GM23338 (cell line): ENCODE results near the gene UBE2I.

Experiments
- CTCF ChIP-seq, 2 experiments: fragments of 200-600 bp in 1 of 2; sonication (generic) in 1 of 2; conservative IDR thresholded peaks; 2 replicates each; pipeline versions ENCODE4 v1.5.1 to v1.6.1; 2016 to 2017; ENCODE audit warnings: antibody characterized with exemption in 2 of 2, low read depth in 2 of 2, mild to moderate bottlenecking in 2 of 2, moderate library complexity in 1 of 2
- EZH2 ChIP-seq: fragments of 200-600 bp; sonication (generic); IDR thresholded peaks from one replicate; pipeline ENCODE4 v1.8.0; 2017; ENCODE audit warnings: antibody characterized with exemption, mild to moderate bottlenecking, low read depth; ENCODE audit not compliant: unreplicated experiment
- EZH2phosphoT487 ChIP-seq: fragments of 200-600 bp; sonication (generic); IDR thresholded peaks from one replicate; pipeline ENCODE4 v1.8.1; 2018; ENCODE audit warnings: antibody characterized with exemption; ENCODE audit not compliant: unreplicated experiment
- POLR2AphosphoS5 ChIP-seq: IDR thresholded peaks from 2 replicates; pipeline ENCODE4 v1.6.1; 2016; ENCODE audit warnings: antibody characterized with exemption, low read depth
- REST ChIP-seq: IDR thresholded peaks from one replicate; pipeline ENCODE4 v1.6.1; 2018; ENCODE audit warnings: antibody characterized with exemption; ENCODE audit not compliant: unreplicated experiment
- STAT1 ChIP-seq: IDR thresholded peaks from one replicate; pipeline ENCODE4 v1.6.1; 2016; ENCODE audit warnings: antibody characterized with exemption; ENCODE audit not compliant: unreplicated experiment
- ZNF331 ChIP-seq: fragments of 250-450 bp; sonication (Bioruptor Pico); IDR thresholded peaks from 2 replicates; pipeline ENCODE4 v1.5.0; 2020; ENCODE audit warnings: low read depth, mild to moderate bottlenecking, moderate library complexity

GRCh38 chr16:1289477-1289866, 20.0 kb upstream of the UBE2I start:
- TF ChIP-seq CTCF (conservative IDR thresholded peaks at IDR 0.05; ENCODE audit: low read depth in 2 of 2) (peak in 1 of 2 experiments; percentile 14; a peak in 1 of 4 replicates), POLR2AphosphoS5 (no peak), EZH2 (no peak), EZH2phosphoT487 (no peak), ZNF331 (CRISPR knock-in tag) (no peak), REST (no peak), STAT1 (no peak)
